22Rv1 (cell line): ENCODE measurements around the gene TUBB2B.

ENCODE experiments used
- H3K27ac ChIP-seq: fragments of 450-650 bp; 2 replicates; pipeline ENCODE4 v1.5.1; 2017
- ZFX ChIP-seq: fragments of 450-650 bp; IDR thresholded peaks from 2 replicates; pipeline ENCODE4 v1.6.1; 2017; ENCODE audit warnings: antibody characterized with exemption, borderline replicate concordance
- TF ChIP-seq, protein P1 (sequence below): fragments of 450-650 bp; IDR thresholded peaks from 2 replicates; pipeline ENCODE4 v1.5.1; 2017; ENCODE audit warnings: mild to moderate bottlenecking

The TUBB2B gene

GRCh38 chr6:3227363-3228045, at the start of gene TUBB2B:
TUBB2B (minus strand) TSS chr6:3227653; CDS start chr6:3227543, 110 bp downstream.
- TF ChIP-seq, protein P1, sequence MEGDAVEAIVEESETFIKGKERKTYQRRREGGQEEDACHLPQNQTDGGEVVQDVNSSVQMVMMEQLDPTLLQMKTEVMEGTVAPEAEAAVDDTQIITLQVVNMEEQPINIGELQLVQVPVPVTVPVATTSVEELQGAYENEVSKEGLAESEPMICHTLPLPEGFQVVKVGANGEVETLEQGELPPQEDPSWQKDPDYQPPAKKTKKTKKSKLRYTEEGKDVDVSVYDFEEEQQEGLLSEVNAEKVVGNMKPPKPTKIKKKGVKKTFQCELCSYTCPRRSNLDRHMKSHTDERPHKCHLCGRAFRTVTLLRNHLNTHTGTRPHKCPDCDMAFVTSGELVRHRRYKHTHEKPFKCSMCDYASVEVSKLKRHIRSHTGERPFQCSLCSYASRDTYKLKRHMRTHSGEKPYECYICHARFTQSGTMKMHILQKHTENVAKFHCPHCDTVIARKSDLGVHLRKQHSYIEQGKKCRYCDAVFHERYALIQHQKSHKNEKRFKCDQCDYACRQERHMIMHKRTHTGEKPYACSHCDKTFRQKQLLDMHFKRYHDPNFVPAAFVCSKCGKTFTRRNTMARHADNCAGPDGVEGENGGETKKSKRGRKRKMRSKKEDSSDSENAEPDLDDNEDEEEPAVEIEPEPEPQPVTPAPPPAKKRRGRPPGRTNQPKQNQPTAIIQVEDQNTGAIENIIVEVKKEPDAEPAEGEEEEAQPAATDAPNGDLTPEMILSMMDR: no peak
- TF ChIP-seq ZFX: no peak
- peak within 1 kb of the TSS; percentile 29; the same call in 1 of the 2 replicates for H3K27ac ChIP-seq

DNA sequence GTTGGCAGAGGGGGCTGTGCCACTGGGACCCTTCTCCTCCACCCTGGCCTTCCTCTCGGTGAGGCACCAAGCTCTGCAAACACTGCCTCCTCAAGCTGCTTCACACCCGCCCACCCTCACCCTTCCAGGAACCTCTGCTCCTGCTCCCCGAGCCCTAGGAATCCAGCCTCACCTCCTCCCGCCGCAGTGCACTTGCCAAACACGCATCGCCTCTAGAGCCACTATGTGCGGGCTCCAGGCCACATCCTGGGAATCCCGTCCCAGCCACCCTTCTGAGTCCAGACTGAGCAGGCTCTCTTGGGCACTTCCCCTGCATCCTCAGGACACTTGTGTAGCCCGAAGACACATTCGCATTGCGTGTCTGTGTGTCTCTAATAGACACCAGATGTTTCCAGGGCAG, 49.8 kb upstream of the TUBB2B start:
- no peak for TF ChIP-seq ZFX
- TF ChIP-seq, protein P1: no peak
- H3K27ac ChIP-seq: no peak overlapping the region

DNA sequence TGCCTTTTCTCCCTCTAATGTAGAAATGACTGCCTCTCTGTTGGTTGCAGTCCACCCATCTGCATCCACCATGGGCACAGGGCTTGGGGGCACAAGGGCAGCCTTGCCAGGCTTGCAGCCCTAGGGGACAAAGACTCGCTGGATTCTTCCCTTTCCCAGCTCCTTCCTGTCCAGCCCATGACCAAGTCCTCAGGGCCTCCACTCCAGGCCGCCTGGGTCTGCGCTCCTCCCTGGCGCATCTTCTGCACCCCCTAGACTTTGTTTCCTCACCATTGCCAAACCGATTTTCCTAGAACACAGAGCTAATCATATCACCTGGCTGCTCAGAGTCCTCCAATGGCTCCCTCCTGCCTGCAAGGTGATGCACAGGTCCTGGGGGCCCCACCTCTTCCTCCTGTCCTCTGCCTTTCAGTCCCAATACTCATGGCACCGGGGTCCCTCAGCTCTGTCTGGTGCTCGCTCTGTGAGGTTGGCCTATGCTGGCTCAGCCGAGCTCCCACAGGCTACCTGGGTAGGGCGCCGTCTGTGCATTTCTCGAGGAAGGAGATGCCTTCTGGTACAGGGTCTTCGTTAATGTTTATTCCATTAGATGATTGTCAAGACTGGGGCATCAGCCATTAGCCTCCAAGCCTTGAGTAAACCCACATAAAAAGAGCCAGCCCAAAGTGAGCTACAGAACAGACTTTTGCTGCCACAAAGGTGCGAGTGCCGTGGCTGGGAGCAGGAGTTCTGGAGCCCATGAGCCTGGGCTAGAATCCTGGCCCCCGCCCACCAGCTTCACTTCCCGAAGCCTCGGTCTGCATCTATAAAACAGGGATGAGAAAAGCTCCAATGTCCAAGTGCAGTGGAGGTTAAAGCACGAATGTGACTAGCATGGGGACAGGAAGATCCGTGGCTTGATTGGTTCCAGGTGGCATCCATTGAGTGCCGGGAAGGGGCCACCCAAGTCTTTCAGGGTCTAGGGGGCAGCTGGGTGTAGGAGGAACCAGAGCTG, 49.0 kb upstream of the TUBB2B start:
- TF ChIP-seq, protein P1: no peak
- no peak for TF ChIP-seq ZFX
- H3K27ac ChIP-seq: no peak overlapping the region

DNA sequence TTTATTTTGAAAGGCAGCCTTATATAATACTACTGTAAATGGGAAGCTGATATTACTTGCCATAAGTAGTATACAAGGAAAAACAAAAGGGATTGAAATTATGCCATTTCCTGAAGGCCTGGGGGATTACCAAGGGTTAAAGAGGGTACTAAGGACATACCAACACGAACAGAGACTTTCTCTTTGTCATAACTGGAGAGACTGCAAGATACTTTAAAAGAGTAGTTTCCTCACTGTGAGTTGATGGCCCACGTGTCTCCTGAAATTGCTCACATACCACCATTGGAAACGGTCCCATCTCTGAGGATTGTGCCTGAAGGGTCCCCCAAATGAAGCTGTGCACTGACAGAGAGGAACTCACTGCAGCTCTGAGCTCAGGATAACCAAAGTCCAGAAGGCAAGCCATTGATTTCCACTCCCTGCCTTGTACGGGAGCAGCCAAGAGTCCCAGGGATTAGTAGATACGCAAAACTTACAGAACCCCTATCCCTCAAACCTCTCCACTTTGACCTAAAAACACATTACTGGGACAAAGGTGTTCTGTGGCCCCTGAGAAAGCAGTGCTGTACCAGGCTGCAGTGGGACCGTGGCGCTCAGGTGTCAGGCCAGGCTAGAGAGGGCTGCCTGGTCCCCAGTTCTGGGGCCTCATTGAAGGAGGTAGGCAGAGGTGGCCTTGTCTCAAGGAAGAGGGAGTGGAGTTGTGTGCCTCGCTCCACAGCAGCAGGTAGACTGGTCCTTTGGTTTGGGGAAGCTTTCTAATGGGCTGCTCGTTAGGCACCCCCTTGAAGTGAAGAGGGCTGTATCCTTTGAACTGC, 46.5 kb upstream of the TUBB2B start:
- no peak overlapping the region for H3K27ac ChIP-seq
- no peak for TF ChIP-seq ZFX
- TF ChIP-seq, protein P1: no peak

DNA sequence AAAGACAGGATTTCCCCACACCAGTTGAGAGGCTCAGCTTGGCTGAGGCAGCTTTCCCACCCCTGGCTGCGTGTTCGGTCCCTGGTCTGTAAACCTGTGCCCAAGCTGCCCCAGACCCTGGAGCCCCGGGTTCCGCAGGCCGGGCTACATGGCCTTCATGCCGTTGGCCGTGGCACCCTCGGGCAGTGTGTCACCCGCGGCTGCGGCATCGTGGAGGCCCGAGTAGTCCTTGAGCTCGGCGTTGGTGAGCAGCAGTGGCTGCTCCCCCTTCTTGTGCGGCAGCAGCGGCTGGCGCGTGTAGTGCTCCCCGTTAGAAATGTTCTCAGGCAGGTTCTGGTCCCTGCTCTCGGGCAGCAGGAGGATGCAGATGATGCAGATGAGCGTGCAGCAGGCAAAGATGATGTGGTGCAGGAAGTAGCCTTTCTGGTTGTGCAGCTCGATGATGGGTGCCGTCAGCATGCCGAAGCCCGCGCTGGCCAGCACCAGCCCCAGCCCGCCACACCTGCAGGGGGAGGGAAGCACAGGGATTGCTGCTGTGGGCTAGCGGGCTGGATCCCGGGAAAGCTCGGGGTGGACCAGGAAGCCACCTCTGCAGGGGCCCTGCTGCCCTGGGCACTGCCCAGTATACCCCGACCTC, 45.6 kb upstream of the TUBB2B start:
- TF ChIP-seq, protein P1: no peak
- no peak for TF ChIP-seq ZFX
- no peak overlapping the region for H3K27ac ChIP-seq

DNA sequence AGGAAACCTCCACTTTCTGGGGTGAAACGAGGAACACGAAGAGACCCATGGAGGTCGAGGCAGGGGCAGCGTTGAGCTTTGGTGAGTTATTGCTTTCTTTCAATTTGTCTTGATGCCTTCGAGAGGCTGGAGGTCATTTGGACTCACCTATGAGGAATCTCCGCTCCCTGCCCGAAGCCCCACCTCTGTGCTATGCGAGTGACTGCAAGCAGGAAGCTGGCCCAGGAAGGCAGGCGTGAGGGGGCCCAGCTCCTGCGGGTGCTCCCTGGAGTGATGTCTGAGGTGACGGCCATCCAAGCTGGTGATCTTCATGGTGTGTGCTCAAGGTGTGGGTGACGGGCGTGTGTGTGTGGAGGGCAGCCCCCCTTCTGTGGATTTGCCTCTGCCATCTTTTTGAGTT, 44.3 kb upstream of the TUBB2B start:
- H3K27ac ChIP-seq: no peak overlapping the region
- TF ChIP-seq, protein P1: no peak
- TF ChIP-seq ZFX: no peak
